MCF 10A (cell line): ENCODE results near the gene GABRR3. TPM values are rescaled to one million over a fixed set of nuclear protein-coding genes. Genes with fewer than 3 reads are reported as not detected.

Experiments used
- BruUV-seq: library from RNA; stranded (reverse); fragments of 400-500 nt; replicated peaks from 2 replicates; lab custom pipeline; 2021; lab: Mats Ljungman, UMichigan
- CTCF ChIA-PET: fragments of 300-600 bp; sonication (Branson Sonifier 250); formaldehyde crosslinking; extraction: SDS; loops from one replicate; lab custom pipeline; 2021; ENCODE audit warnings: antibody characterized with exemption, inconsistent platforms; lab: Yijun Ruan, JAX
- POLR2A ChIA-PET: fragments of 300-600, 350-650 bp; sonication (Branson Sonifier 250); formaldehyde crosslinking; extraction: SDS; loops from one replicate; lab custom pipeline; 2020; ENCODE audit warnings: antibody characterized with exemption, inconsistent platforms; lab: Yijun Ruan, JAX
- DNase-seq: peaks from one replicate; pipeline ENCODE4 v3.0.0-alpha.2; 2018; ENCODE audit not compliant: unreplicated experiment
- H3K27ac Mint-ChIP-seq: one replicate; pipeline ENCODE4 v1.8.0; 2022; ENCODE audit warnings: mild to moderate bottlenecking, low read depth, mixed read lengths; ENCODE audit not compliant: unreplicated experiment
- H3K27me3 Mint-ChIP-seq: one replicate; pipeline ENCODE4 v1.8.0; 2022; ENCODE audit warnings: mixed read lengths; ENCODE audit not compliant: insufficient read depth, unreplicated experiment
- H3K36me3 Mint-ChIP-seq: one replicate; pipeline ENCODE4 v1.8.0; 2022; ENCODE audit warnings: mild to moderate bottlenecking, moderate library complexity, mixed read lengths; ENCODE audit not compliant: insufficient read depth, unreplicated experiment
- H3K4me1 Mint-ChIP-seq: one replicate; pipeline ENCODE4 v1.8.0; 2022; ENCODE audit warnings: mixed read lengths; ENCODE audit not compliant: insufficient read depth, unreplicated experiment
- H3K4me3 Mint-ChIP-seq: one replicate; pipeline ENCODE4 v1.8.0; 2022; ENCODE audit warnings: mild to moderate bottlenecking, moderate library complexity, mixed read lengths; ENCODE audit not compliant: unreplicated experiment
- H3K9me3 Mint-ChIP-seq: one replicate; pipeline ENCODE4 v1.8.0; 2022; ENCODE audit warnings: mixed read lengths; ENCODE audit not compliant: unreplicated experiment
- intact Hi-C: fragments of 100-400 bp; cut with micrococcal nuclease; formaldehyde crosslinking; loops from 2 replicates; pipeline ENCODE4 v1.14.1; 2022
- total RNA-seq: library from RNA; stranded (reverse); gene quantifications from 2 replicates; pipeline ENCODE4 v1.2.3, GENCODE V29; 2022
- TF ChIP-seq, protein P1 (sequence below): fragments of 200-600 bp; IDR thresholded peaks from one replicate; pipeline ENCODE4 v1.8.0; 2022; ENCODE audit warnings: antibody characterized with exemption, mild to moderate bottlenecking; ENCODE audit not compliant: unreplicated experiment

GABRR3 gene
- total RNA-seq, 1 experiment from 2014 or later, result not detected

DNA sequence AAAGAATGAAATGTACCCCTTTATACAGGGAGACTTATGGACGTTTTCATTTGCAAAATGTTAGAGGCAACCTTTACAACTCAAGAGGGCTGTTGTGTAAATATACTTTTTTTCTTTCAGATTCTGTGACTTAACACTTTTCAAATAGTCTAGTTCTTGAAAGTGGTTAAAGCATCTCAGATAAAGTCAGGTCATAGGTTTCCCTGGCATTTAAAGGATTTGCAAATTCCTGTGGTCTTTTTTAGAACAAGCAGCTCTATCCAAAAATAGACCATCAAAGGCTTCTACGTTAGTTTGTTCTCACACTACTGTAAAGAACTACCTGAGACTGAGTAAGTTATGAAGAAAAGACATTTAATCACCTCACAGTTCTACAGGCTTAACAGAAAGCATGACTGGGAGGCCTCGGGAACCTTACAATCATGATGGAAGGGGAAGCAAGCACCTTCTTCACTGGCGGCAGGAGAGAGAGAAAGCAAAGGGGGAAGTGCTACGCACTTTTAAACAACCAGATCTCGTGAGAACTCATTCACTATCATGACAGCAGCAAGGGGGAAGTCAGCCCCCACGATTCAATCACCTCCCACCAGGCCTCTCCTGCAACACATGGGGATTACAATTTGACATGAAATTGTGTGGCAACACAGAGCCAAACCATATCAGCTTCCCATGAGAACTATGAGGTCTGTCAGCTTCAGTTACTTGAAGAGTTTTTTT, 23.3 kb upstream of the GABRR3 start:
- Mint-ChIP-seq H3K36me3 (no peaks in the 10 kb centered on the region), H3K27me3 (peaks cover 56% of the 10 kb centered on the region), H3K4me3 (no peak overlapping the region), H3K27ac (no peak overlapping the region), H3K4me1 (no peaks in the 10 kb centered on the region), H3K9me3 (no peaks in the 10 kb centered on the region)
- ChIA-PET CTCF (interaction anchor here (0.6 to 1.0 kb wide), 2 partner anchors 78 to 336 kb away, joined by 3 read pairs; no protein-coding TSS in a partner anchor), POLR2A (no interaction called here)
- no peak for DNase-seq
- BruUV-seq, result no TSS peak
- TF ChIP-seq, protein P1, sequence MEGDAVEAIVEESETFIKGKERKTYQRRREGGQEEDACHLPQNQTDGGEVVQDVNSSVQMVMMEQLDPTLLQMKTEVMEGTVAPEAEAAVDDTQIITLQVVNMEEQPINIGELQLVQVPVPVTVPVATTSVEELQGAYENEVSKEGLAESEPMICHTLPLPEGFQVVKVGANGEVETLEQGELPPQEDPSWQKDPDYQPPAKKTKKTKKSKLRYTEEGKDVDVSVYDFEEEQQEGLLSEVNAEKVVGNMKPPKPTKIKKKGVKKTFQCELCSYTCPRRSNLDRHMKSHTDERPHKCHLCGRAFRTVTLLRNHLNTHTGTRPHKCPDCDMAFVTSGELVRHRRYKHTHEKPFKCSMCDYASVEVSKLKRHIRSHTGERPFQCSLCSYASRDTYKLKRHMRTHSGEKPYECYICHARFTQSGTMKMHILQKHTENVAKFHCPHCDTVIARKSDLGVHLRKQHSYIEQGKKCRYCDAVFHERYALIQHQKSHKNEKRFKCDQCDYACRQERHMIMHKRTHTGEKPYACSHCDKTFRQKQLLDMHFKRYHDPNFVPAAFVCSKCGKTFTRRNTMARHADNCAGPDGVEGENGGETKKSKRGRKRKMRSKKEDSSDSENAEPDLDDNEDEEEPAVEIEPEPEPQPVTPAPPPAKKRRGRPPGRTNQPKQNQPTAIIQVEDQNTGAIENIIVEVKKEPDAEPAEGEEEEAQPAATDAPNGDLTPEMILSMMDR, result no peak
- intact Hi-C loops, result no loop called here

DNA sequence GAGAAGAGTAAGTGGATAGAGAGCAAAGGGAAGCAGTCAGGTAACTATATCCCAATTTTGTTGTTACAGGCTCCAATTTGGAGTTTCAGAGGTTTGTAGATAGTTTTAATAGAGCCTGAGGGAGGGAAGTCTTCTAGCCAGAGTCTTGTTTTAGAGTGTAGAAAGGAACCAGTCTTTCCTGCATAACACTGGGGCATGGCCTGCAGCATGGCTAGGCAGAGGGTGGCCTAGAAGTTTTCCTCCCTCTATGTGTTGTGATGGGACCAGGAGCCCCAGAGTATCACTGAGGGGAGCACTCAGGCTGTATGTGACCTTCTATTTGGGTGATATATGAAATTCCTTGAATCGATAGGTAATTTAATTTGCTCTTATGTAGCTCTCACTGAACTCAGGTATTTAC, 22.5 kb upstream of the GABRR3 start:
- no peaks in the 10 kb centered on the region for H3K4me1 Mint-ChIP-seq
- intact Hi-C loops, result no loop called here

DNA sequence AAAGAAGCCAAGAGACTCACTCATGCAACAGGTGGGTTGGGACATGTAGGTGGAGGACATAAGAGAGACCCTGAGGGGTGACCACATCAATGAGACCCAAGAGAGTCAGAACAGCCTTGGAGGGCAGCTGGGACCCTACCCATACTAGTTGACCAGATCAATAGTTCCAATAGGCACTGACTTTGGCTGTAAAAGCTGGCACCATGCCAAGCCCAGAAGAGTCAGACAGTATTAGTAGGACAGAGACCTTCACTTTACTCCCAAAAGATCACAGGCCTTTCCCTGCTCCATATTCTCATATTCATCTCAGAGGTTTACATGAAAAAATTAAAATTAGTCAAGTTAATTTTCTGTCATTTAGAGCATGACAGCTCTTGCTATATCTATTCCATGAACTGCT, 20.9 kb upstream of the GABRR3 start:
- H3K36me3 Mint-ChIP-seq, result no peaks in the 10 kb centered on the region
- intact Hi-C loops, result no loop called here

More for the DNA sequence above, 22.5 kb upstream of the GABRR3 start:
- Mint-ChIP-seq H3K9me3 (no peaks in the 10 kb centered on the region), H3K27ac (no peak overlapping the region), H3K4me3 (no peak overlapping the region), H3K36me3 (no peaks in the 10 kb centered on the region), H3K27me3 (peaks cover 49% of the 10 kb centered on the region)
- ChIA-PET POLR2A (no interaction called here), CTCF (interaction anchor here (0.8 kb wide), 1 partner anchor 479 kb away, joined by 3 read pairs; no protein-coding TSS in a partner anchor)
- no TSS peak for BruUV-seq
- TF ChIP-seq, protein P1, result no peak
- DNase-seq, result no peak

DNA sequence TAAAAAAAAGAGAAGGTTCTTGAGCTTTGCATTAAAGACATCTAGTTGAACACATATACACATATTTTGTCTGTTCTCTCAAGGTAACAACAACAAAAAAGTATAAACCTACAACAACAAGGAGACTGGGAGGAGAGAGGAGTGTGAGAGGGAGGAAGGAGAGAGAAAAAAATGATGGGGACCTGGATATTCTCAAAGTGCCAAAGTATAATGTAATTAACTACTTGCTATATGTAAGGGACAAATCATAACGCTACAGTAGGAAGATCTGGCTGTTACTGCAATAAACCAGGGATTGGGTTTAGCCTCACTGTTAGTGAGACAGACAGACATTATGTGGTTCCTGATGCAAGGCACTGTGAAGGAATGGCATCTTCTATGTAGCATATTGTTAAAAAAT, 14.2 kb upstream of the GABRR3 start:
- H3K36me3 Mint-ChIP-seq, result no peaks in the 10 kb centered on the region
- no peak overlapping the region for H3K27ac Mint-ChIP-seq
- ChIA-PET POLR2A (no interaction called here), CTCF (interaction anchor here (0.6 to 3.5 kb wide), 5 partner anchors 10 to 1040 kb away, joined by 3 to 21 read pairs (median 3); no protein-coding TSS in a partner anchor)
- peaks cover 63% of the 10 kb centered on the region for H3K27me3 Mint-ChIP-seq
- TF ChIP-seq, protein P1, result no peak
- no TSS peak for BruUV-seq
- intact Hi-C loops, result no loop called here
- no peaks in the 10 kb centered on the region for H3K4me1 Mint-ChIP-seq
- no peak for DNase-seq
- no peak overlapping the region for H3K4me3 Mint-ChIP-seq
- H3K9me3 Mint-ChIP-seq, result no peaks in the 10 kb centered on the region

More for the DNA sequence above, 20.9 kb upstream of the GABRR3 start:
- no peak overlapping the region for H3K4me3 Mint-ChIP-seq
- POLR2A ChIA-PET, result no interaction called here
- H3K4me1 Mint-ChIP-seq, result no peaks in the 10 kb centered on the region
- DNase-seq, result no peak
- BruUV-seq, result no TSS peak
- no peak overlapping the region for H3K27ac Mint-ChIP-seq
- TF ChIP-seq, protein P1, result no peak
- CTCF ChIA-PET, result interaction anchor here (0.6 to 1.6 kb wide), 4 partner anchors 10 to 269 kb away, joined by 3 to 4 read pairs (median 4); no protein-coding TSS in a partner anchor
- H3K9me3 Mint-ChIP-seq, result no peaks in the 10 kb centered on the region
- H3K27me3 Mint-ChIP-seq, result peaks cover 43% of the 10 kb centered on the region
